Measurements from ENCODE around the gene IGF2BP1.
"Not testable (repeated sequence)": the region's sequence is repeated elsewhere in the genome, so short reads cannot be mapped to it uniquely, and the experiment has no call there.

The IGF2BP1 gene

GRCh38 chr17:49038138-49038537 lies 41.0 kb downstream of the IGF2BP1 start:
- TF ChIP-seq, protein P1, sequence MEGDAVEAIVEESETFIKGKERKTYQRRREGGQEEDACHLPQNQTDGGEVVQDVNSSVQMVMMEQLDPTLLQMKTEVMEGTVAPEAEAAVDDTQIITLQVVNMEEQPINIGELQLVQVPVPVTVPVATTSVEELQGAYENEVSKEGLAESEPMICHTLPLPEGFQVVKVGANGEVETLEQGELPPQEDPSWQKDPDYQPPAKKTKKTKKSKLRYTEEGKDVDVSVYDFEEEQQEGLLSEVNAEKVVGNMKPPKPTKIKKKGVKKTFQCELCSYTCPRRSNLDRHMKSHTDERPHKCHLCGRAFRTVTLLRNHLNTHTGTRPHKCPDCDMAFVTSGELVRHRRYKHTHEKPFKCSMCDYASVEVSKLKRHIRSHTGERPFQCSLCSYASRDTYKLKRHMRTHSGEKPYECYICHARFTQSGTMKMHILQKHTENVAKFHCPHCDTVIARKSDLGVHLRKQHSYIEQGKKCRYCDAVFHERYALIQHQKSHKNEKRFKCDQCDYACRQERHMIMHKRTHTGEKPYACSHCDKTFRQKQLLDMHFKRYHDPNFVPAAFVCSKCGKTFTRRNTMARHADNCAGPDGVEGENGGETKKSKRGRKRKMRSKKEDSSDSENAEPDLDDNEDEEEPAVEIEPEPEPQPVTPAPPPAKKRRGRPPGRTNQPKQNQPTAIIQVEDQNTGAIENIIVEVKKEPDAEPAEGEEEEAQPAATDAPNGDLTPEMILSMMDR (IDR thresholded peaks at IDR 0.05; ENCODE audit: low read depth, low read length): no peak
- peaks cover 100% of the 10 kb centered on the region for H3K36me3 ChIP-seq
- H3K9me3 ChIP-seq (ENCODE audit: severe bottlenecking): no peaks in the 10 kb centered on the region
- no peak overlapping the region for H3K4me3 ChIP-seq (ENCODE audit: low read depth, low read length)
- no peaks in the 10 kb centered on the region for H3K27me3 ChIP-seq (ENCODE audit: insufficient read depth, low read depth, severe bottlenecking)
- no peak for DNase-seq
- no peak overlapping the region for H3K27ac ChIP-seq

GRCh38 chr17:49038544-49038943 lies 41.4 kb downstream of the IGF2BP1 start:
- no peak for DNase-seq
- Histone ChIP-seq H3K27ac (no peak overlapping the region), H3K36me3 (peaks cover 100% of the 10 kb centered on the region), H3K27me3 (ENCODE audit: insufficient read depth, low read depth, severe bottlenecking) (no peaks in the 10 kb centered on the region), H3K4me3 (ENCODE audit: low read depth, low read length) (no peak overlapping the region), H3K9me3 (ENCODE audit: severe bottlenecking) (no peaks in the 10 kb centered on the region)
- TF ChIP-seq, protein P1 (IDR thresholded peaks at IDR 0.05; ENCODE audit: low read depth, low read length): no peak

GRCh38 chr17:49039518-49039917 lies 42.3 kb downstream of the IGF2BP1 start:
- not testable (repeated sequence) for H3K27ac ChIP-seq; H3K4me3 ChIP-seq (ENCODE audit: low read depth, low read length); H3K9me3 ChIP-seq (ENCODE audit: severe bottlenecking); H3K27me3 ChIP-seq (ENCODE audit: insufficient read depth, low read depth, severe bottlenecking); DNase-seq
- H3K36me3 ChIP-seq: peaks cover 100% of the 10 kb centered on the region

GRCh38 chr17:49041527-49041926 lies 44.3 kb downstream of the IGF2BP1 start:
- no peaks in the 10 kb centered on the region for H3K9me3 ChIP-seq (ENCODE audit: severe bottlenecking)
- no peak overlapping the region for H3K4me3 ChIP-seq (ENCODE audit: low read depth, low read length)
- H3K27ac ChIP-seq: no peak overlapping the region
- TF ChIP-seq, protein P1 (IDR thresholded peaks at IDR 0.05; ENCODE audit: low read depth, low read length): no peak
- no peaks in the 10 kb centered on the region for H3K27me3 ChIP-seq (ENCODE audit: insufficient read depth, low read depth, severe bottlenecking)
- H3K36me3 ChIP-seq: peaks cover 99% of the 10 kb centered on the region
- DNase-seq: no peak

- Histone ChIP-seq H3K36me3 (peaks cover 99% of the 10 kb centered on the region), H3K4me3 (ENCODE audit: low read depth, low read length) (no peak overlapping the region), H3K9me3 (ENCODE audit: severe bottlenecking) (no peaks in the 10 kb centered on the region), H3K27ac (no peak overlapping the region), H3K27me3 (ENCODE audit: insufficient read depth, low read depth, severe bottlenecking) (no peaks in the 10 kb centered on the region)
- DNase-seq: no peak
- TF ChIP-seq, protein P1 (IDR thresholded peaks at IDR 0.05; ENCODE audit: low read depth, low read length): no peak
Observed at GRCh38 chr17:49045376-49045775, 48.2 kb downstream of the IGF2BP1 start.

- no peak for DNase-seq
- Histone ChIP-seq H3K36me3 (peaks cover 99% of the 10 kb centered on the region), H3K4me3 (ENCODE audit: low read depth, low read length) (no peak overlapping the region), H3K27me3 (ENCODE audit: insufficient read depth, low read depth, severe bottlenecking) (no peaks in the 10 kb centered on the region), H3K27ac (no peak overlapping the region), H3K9me3 (ENCODE audit: severe bottlenecking) (no peaks in the 10 kb centered on the region)
- TF ChIP-seq, protein P1 (IDR thresholded peaks at IDR 0.05; ENCODE audit: low read depth, low read length): no peak
Observed at GRCh38 chr17:49046912-49047311, 49.7 kb downstream of the IGF2BP1 start.

Data from WERI-Rb-1 (cell line).